Activated naive CD4-positive, alpha-beta T cell treated with Interleukin-2 at 50 U/mL for 16 hours (primary cell): ENCODE measurements around the gene TMEM132D.

Experiments
- DNase-seq: peaks from one replicate; pipeline ENCODE4 v3.0.0-alpha.2; 2020

Gene TMEM132D

GRCh38 chr12:129401572-129401971, 502.3 kb downstream of the TMEM132D start:
- no peak for DNase-seq

GRCh38 chr12:129394177-129394825, 509.5 kb downstream of the TMEM132D start:
- no peak for DNase-seq

GRCh38 chr12:129393357-129393937, 510.4 kb downstream of the TMEM132D start:
- no peak for DNase-seq

GRCh38 chr12:129385637-129385990, 518.2 kb downstream of the TMEM132D start:
- no peak for DNase-seq

GRCh38 chr12:129383956-129384355, 519.9 kb downstream of the TMEM132D start:
- no peak for DNase-seq

- DNase-seq: no peak
Observed at GRCh38 chr12:129381715-129382114, 522.1 kb downstream of the TMEM132D start.

- no peak for DNase-seq
Observed at GRCh38 chr12:129379076-129379804, 524.6 kb downstream of the TMEM132D start.

- DNase-seq: no peak
Observed at GRCh38 chr12:129378496-129378895, 525.3 kb downstream of the TMEM132D start.

GRCh38 chr12:129373746-129374145, 530.1 kb downstream of the TMEM132D start:
- DNase-seq: no peak

- DNase-seq: no peak
Observed at GRCh38 chr12:129372876-129373275, 530.9 kb downstream of the TMEM132D start.

GRCh38 chr12:129372348-129372747, 531.5 kb downstream of the TMEM132D start:
- DNase-seq: no peak

GRCh38 chr12:129371268-129371667, 532.6 kb downstream of the TMEM132D start:
- no peak for DNase-seq

GRCh38 chr12:129366656-129367055, 537.2 kb downstream of the TMEM132D start:
- DNase-seq: no peak

GRCh38 chr12:129363041-129363440, 540.8 kb downstream of the TMEM132D start:
- no peak for DNase-seq

GRCh38 chr12:129357233-129357632, 546.6 kb downstream of the TMEM132D start:
- DNase-seq: no peak

GRCh38 chr12:129351481-129351880, 552.3 kb downstream of the TMEM132D start:
- no peak for DNase-seq

- no peak for DNase-seq
Observed at GRCh38 chr12:129339336-129339735, 564.5 kb downstream of the TMEM132D start.

- DNase-seq: no peak
Observed at GRCh38 chr12:129337413-129337812, 566.4 kb downstream of the TMEM132D start.

GRCh38 chr12:129335773-129336172, 568.1 kb downstream of the TMEM132D start:
- no peak for DNase-seq

GRCh38 chr12:129332286-129332685, 571.5 kb downstream of the TMEM132D start:
- no peak for DNase-seq

- no peak for DNase-seq
Observed at GRCh38 chr12:129331356-129332085, 572.3 kb downstream of the TMEM132D start.

- no peak for DNase-seq
Observed at GRCh38 chr12:129328235-129328634, 575.6 kb downstream of the TMEM132D start.

GRCh38 chr12:129325566-129325965, 578.3 kb downstream of the TMEM132D start:
- no peak for DNase-seq

GRCh38 chr12:129312048-129312447, 591.8 kb downstream of the TMEM132D start:
- DNase-seq: no peak
